ENCODE data around the gene PDP2. TPM values are rescaled to one million over a fixed set of nuclear protein-coding genes. Genes with fewer than 3 reads are reported as not detected.

PDP2 gene
- total RNA-seq, 1 experiment from 2014 or later = 21.5 TPM

DNA sequence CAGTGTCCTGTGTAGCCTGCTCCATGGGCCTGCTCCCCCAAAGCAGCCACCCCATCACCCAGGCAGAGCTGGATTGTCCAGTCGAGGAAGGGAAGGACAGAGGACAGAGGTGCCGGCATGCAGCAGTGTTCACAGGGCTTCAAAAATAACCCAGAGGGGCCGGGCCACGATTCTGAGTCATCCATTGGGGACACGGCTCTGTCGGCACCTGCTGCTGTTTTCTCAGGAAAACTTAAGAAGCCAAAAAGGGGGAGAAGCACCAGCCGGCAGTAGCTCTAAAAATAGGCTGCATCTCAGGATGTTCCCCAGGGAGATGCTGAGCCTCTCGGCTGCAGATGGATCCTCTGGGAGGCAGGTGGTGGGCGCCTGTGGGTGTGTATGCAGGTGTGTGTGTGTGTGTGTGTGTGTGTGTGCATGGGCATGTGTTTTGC is 34.5 kb upstream of the PDP2 start:
- DNase-seq (ENCODE audit: unreplicated experiment) = peak; percentile 23
- H3K9me3 Mint-ChIP-seq (ENCODE audit: unreplicated experiment) = no peaks in the 10 kb centered on the region
- ChIA-PET POLR2A (no interaction called here), CTCF (interaction anchor here (1.0 to 5.5 kb wide), 3 partner anchors 11 to 22 kb away, joined by 4 to 39 read pairs (median 21); partner anchors contain the start of gene NAE1)
- peaks cover 7% of the 10 kb centered on the region for H3K4me1 Mint-ChIP-seq (ENCODE audit: insufficient read depth, unreplicated experiment)
- no peak overlapping the region for H3K4me3 Mint-ChIP-seq (ENCODE audit: unreplicated experiment)
- H3K36me3 Mint-ChIP-seq (ENCODE audit: insufficient read depth, unreplicated experiment) = peaks cover 6% of the 10 kb centered on the region
- intact Hi-C loops (cut with micrococcal nuclease) = no loop called here
- no TSS peak for BruUV-seq (replicated peaks)
- no peak overlapping the region for H3K27ac Mint-ChIP-seq (ENCODE audit: low read depth, unreplicated experiment)
- TF ChIP-seq, protein P1, sequence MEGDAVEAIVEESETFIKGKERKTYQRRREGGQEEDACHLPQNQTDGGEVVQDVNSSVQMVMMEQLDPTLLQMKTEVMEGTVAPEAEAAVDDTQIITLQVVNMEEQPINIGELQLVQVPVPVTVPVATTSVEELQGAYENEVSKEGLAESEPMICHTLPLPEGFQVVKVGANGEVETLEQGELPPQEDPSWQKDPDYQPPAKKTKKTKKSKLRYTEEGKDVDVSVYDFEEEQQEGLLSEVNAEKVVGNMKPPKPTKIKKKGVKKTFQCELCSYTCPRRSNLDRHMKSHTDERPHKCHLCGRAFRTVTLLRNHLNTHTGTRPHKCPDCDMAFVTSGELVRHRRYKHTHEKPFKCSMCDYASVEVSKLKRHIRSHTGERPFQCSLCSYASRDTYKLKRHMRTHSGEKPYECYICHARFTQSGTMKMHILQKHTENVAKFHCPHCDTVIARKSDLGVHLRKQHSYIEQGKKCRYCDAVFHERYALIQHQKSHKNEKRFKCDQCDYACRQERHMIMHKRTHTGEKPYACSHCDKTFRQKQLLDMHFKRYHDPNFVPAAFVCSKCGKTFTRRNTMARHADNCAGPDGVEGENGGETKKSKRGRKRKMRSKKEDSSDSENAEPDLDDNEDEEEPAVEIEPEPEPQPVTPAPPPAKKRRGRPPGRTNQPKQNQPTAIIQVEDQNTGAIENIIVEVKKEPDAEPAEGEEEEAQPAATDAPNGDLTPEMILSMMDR (IDR thresholded peaks at IDR 0.05; ENCODE audit: unreplicated experiment) = no peak
- peaks cover 11% of the 10 kb centered on the region for H3K27me3 Mint-ChIP-seq (ENCODE audit: insufficient read depth, unreplicated experiment)

DNA sequence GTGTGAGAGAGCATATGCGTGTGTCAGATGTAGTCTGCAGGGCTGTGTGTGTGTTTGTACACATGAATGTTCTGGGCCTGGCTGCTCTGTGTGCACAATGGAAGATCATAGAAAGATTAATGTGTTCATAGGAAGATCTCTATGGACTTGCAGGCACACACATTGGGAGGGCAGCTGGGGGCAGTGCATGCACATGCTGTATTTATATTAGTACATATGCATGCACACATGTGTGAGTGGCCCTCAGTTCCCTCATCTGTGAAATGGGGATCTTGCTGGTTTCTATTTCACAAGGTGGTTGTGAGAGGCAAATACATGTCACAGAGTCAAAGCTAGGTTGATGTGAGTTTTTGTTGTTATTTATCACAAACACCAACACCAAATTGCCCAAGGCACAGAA is 34.0 kb upstream of the PDP2 start:
- Mint-ChIP-seq H3K27ac (ENCODE audit: low read depth, unreplicated experiment) (no peak overlapping the region), H3K4me3 (ENCODE audit: unreplicated experiment) (no peak overlapping the region), H3K27me3 (ENCODE audit: insufficient read depth, unreplicated experiment) (peaks cover 11% of the 10 kb centered on the region), H3K4me1 (ENCODE audit: insufficient read depth, unreplicated experiment) (peaks cover 7% of the 10 kb centered on the region), H3K36me3 (ENCODE audit: insufficient read depth, unreplicated experiment) (peaks cover 6% of the 10 kb centered on the region), H3K9me3 (ENCODE audit: unreplicated experiment) (no peaks in the 10 kb centered on the region)
- DNase-seq (ENCODE audit: unreplicated experiment) = no peak
- CTCF ChIA-PET = interaction anchor here (1.0 to 5.5 kb wide), 3 partner anchors 11 to 21 kb away, joined by 4 to 39 read pairs (median 21); partner anchors contain the start of gene NAE1
- BruUV-seq (replicated peaks) = no TSS peak
- TF ChIP-seq, protein P1 (IDR thresholded peaks at IDR 0.05; ENCODE audit: unreplicated experiment) = no peak
- POLR2A ChIA-PET = no interaction called here
- intact Hi-C loops (cut with micrococcal nuclease) = no loop called here

DNA sequence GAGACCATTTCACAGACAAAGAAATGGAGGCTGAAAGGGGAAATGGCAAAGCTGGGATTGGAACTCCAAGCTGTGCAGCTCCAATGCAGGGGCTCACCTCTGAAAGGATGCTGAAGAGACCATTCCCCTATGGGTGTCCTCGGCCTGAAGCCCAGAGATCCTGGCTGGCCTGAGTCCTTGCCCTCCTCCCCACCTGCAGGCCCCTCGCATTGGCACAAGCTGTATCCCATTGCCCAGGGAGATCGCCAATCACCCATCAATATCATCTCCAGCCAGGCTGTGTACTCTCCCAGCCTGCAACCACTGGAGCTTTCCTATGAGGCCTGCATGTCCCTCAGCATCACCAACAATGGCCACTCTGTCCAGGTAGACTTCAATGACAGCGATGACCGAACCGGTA is 33.5 kb upstream of the PDP2 start:
- CTCF ChIA-PET = interaction anchor here (2.9 to 5.5 kb wide), 2 partner anchors 16 to 21 kb away, joined by 21 to 39 read pairs; partner anchors contain the start of gene NAE1
- Mint-ChIP-seq H3K9me3 (ENCODE audit: unreplicated experiment) (no peaks in the 10 kb centered on the region), H3K4me1 (ENCODE audit: insufficient read depth, unreplicated experiment) (peaks cover 7% of the 10 kb centered on the region), H3K27me3 (ENCODE audit: insufficient read depth, unreplicated experiment) (peaks cover 11% of the 10 kb centered on the region), H3K27ac (ENCODE audit: low read depth, unreplicated experiment) (no peak overlapping the region), H3K36me3 (ENCODE audit: insufficient read depth, unreplicated experiment) (peaks cover 6% of the 10 kb centered on the region), H3K4me3 (ENCODE audit: unreplicated experiment) (no peak overlapping the region)
- TF ChIP-seq, protein P1 (IDR thresholded peaks at IDR 0.05; ENCODE audit: unreplicated experiment) = no peak
- POLR2A ChIA-PET = interaction anchor here (1.0 kb wide), 1 partner anchor 10 kb away, joined by 3 read pairs; no protein-coding TSS in a partner anchor
- intact Hi-C loops (cut with micrococcal nuclease) = no loop called here
- DNase-seq (ENCODE audit: unreplicated experiment) = no peak
- no TSS peak for BruUV-seq (replicated peaks)

DNA sequence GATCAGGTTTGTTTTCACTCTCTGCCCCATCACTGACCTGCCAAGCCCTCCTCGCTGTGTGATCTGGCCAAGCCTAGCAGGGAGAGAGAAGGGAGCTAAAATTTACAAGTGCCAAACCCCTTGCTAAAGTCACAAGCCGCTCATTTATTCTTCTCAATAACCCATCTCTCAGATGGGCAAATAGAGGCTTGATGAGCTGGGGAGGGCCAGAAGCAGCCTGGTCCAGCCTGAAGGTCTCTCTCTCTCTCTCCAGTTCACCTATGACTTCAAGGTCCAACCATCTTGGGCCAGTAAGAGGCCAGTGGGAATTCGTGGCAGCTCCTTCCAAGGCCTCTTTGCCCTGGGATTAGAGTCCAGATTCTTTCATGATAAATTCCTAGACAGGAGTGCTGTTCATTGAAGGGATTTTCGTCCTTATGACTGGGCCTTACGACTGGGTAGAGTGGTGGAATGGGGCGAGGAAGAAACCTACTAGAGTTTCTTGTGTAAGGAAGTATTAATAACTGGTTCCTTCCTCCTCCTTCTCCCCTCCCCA is 32.7 kb upstream of the PDP2 start:
- H3K36me3 Mint-ChIP-seq (ENCODE audit: insufficient read depth, unreplicated experiment) = peaks cover 5% of the 10 kb centered on the region
- no peak for DNase-seq (ENCODE audit: unreplicated experiment)
- H3K4me3 Mint-ChIP-seq (ENCODE audit: unreplicated experiment) = no peak overlapping the region
- H3K9me3 Mint-ChIP-seq (ENCODE audit: unreplicated experiment) = no peaks in the 10 kb centered on the region
- no peak overlapping the region for H3K27ac Mint-ChIP-seq (ENCODE audit: low read depth, unreplicated experiment)
- no TSS peak for BruUV-seq (replicated peaks)
- POLR2A ChIA-PET = interaction anchor here (0.5 to 1.0 kb wide), 3 partner anchors 9 to 43 kb away, joined by 3 read pairs; partner anchors contain the start of gene PDP2
- peaks cover 5% of the 10 kb centered on the region for H3K4me1 Mint-ChIP-seq (ENCODE audit: insufficient read depth, unreplicated experiment)
- CTCF ChIA-PET = interaction anchor here (0.7 to 5.5 kb wide), 4 partner anchors 14 to 181 kb away, joined by 4 to 39 read pairs (median 16); partner anchors contain the start of gene NAE1
- TF ChIP-seq, protein P1 (IDR thresholded peaks at IDR 0.05; ENCODE audit: unreplicated experiment) = no peak
- H3K27me3 Mint-ChIP-seq (ENCODE audit: insufficient read depth, unreplicated experiment) = peaks cover 11% of the 10 kb centered on the region
- intact Hi-C loops (cut with micrococcal nuclease) = no loop called here

All from MCF 10A (cell line).